ENCODE data around the gene LRMDA.

The LRMDA gene

DNA sequence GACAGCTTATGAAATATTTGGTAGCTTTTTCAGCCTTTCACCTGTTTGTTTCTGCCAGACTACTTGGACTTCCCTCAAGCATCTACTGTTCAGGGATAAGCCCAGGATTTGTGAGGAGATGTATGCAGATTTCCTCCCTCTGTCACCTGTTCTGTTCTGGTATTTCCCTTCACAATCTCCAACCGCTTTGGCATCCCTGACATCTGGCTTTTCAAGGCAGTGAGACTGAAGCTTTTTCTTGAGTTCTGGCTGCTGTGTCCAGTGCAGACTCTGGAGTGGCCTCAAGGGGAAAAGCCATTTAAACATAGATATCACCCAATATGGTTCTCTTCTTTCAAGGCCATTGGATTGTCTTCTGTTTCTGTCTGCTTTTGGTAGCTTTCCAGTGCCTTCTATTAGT is 369.7 kb downstream of the LRMDA start:
- DNase-seq = no peak

DNA sequence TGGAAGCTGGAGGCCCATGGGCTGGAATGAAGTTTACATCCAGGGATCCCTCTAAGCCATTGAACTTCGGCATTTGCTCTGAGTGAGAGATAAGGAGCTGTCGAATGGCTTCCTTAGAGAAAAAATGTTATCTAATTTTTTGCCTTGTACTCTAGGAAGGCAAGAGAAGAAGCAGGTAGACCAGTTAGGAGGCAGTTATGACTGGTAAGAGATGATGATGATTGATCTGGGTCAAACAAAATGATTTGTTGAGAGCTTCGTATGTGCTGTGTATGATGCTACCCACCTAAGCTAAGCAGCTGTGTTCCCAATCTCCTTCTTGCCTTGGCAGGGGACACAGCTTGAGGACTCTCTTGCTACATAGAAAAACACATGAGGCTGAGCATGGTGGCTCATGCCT is 370.2 kb downstream of the LRMDA start:
- no peak for DNase-seq

DNA sequence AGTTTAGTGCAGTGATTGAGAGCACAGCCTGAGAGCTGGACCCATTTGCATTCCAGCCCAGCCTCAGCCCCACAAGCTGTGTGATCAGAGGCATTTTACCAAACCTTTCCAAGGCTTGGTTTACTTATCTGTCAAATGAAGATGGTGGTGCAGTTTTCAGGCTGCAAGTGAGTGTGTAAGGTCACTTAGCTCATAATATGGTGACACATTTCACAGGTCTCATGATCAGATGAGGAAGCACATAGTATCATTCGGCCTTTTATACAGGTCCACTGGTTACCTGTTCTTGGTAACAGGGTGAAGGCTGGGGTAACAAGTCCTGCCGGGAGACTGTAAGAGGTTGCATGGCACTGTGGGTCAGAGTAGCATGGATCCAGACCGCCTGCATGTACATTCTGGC is 371.7 kb downstream of the LRMDA start:
- DNase-seq = no peak

- no peak for DNase-seq
These were observed 372.6 kb downstream of the LRMDA start for GRCh38 chr10:75803816-75804552.

GRCh38 chr10:75806186-75806585 is 374.8 kb downstream of the LRMDA start:
- DNase-seq = no peak

GRCh38 chr10:75807456-75807855 is 376.0 kb downstream of the LRMDA start:
- DNase-seq = no peak

- no peak for DNase-seq
These were observed 377.6 kb downstream of the LRMDA start for GRCh38 chr10:75809003-75809402.

- no peak for DNase-seq
These were observed 382.6 kb downstream of the LRMDA start for GRCh38 chr10:75814014-75814413.

DNA sequence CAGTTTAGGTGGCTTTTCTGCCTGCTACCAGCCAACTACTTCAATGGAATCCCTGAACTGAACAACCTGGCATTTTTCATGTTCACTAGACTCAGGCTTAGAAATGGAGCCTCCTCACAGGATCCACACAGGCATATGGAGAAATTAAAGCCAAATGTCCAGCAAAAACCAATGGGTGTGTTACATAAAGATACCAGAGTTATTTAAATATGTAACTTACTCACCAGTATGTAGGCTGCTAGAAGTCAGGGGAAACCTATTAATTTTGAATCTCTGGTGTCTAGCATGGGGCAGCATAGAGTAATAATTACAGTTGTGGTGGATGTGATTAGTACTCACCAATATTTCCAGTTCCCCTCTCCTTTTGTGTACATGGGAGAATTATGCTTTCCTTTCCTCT is 383.6 kb downstream of the LRMDA start:
- no peak for DNase-seq

DNA sequence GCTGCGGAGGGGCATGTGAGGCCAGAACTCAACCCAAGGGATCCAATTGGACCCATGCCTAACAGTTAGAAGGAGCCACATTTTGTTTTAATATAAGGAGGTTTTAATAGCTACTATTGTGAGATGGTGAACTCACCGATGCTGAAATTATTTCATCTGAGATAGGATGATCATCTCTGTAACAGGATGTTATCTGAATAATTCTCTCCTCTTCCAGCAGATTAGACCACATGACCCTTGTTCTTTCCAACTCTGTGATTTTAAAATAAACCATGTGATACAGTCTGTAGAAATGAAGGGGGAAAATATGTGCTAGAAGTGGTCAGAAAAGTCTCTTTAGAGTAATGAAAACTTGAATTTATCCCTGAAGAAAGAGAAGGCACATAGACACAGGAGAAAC is 385.8 kb downstream of the LRMDA start:
- DNase-seq = no peak

- no peak for DNase-seq
These were observed 387.1 kb downstream of the LRMDA start for GRCh38 chr10:75818552-75818951.

- no peak for DNase-seq
These were observed 393.8 kb downstream of the LRMDA start for GRCh38 chr10:75825235-75825634.

DNA sequence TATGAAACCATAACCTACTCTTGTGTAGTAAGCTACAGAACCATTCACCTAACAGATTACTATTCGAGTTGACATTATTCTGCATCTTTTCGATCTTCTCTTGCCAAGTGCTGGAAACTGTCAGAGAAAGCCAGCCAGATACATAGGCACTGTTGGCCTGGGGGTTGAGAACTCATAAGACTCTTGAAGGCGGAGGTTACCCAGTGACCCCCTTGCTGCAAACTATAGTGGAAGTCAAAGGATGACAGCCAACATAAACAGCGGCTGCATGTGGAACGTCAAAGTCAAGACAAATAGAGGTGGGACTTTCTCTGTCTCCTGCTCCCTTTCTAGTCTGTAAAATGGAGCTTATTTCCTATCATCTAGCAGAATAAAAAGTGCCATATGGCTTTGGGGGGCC is 394.2 kb downstream of the LRMDA start:
- no peak for DNase-seq

DNA sequence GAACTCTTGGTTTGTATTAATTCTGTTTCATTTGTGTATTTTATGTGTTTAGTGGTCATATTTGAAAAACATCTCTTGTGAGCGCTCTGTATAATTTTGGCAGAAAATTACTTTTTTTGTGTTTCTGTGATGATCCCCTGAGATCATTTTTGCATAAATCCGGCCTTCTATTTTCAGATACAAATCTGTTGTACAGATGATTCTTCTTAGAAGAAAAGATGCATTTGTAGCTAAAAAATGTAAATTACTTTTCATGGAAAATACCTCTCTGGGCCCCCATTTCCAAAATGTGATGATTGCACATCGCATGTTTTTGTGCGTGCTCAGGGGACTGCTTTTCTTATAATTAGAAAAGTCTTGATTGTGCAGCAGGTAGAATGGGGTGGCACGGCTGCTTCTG is 395.4 kb downstream of the LRMDA start:
- DNase-seq = no peak

- no peak for DNase-seq
These were observed 396.2 kb downstream of the LRMDA start for GRCh38 chr10:75827587-75828021.

- DNase-seq = no peak
These were observed 397.0 kb downstream of the LRMDA start for GRCh38 chr10:75828413-75828812.

DNA sequence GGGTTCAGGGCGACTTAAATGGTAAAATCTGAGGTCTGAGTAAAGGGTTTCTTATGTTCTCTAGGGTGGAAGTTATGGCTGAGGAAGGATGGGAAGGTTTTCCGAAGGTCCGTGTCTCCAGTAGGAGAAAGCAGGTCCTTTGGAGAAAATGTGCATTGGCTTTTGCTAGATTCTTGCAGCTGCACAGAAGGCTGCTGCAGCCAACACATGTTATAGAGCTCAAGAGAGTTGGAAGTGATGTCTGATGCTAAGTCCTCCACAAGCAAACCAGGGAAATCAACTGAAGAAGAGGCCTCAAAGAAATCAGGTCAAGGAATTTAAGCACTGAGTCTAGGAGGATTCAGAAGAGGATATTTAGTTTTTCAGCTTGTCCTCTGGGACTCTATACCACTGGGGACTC is 404.6 kb downstream of the LRMDA start:
- no peak for DNase-seq

DNA sequence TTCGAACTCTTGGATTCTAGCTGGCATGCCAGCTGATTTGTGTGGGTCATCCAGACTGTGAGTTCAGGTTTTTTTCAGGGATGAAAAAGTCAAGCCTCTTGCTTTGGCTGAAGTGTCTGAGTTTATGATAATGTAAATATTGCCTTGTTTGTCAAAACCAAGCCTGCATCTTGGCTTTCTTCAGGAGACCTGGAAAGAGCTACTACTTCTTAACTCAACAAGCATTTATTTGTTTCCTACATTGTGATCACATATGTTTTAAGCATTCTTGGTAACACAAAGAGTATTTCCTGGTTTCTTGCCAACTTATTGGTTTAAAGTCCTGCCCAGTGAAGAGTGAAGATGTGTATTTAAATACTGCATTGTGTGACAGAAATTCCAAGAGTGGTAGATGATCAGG is 407.1 kb downstream of the LRMDA start:
- no peak for DNase-seq

GRCh38 chr10:75839020-75839419 is 407.6 kb downstream of the LRMDA start:
- no peak for DNase-seq

DNA sequence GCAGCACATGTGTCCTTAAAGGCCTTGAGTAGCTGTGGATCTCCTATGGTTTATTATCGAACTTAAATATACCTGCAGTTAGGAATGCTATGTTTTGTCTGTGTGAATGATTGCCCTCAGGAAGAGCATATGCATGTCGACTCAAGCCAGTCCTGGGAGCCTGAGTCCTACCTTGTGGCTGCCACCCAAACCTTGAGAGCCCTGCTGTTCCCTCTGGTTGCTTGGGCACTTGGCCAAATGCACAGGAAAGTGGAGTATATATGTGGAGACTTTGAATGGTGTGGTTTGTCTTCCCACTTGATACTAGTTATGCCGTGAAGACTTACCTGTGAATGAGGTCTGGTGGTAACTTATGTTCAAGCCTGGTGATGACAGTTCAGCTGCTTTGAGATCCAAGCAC is 409.8 kb downstream of the LRMDA start:
- DNase-seq = no peak

GRCh38 chr10:75845176-75845947 is 413.9 kb downstream of the LRMDA start:
- DNase-seq = no peak

GRCh38 chr10:75847477-75847876 is 416.1 kb downstream of the LRMDA start:
- no peak for DNase-seq

GRCh38 chr10:75851580-75852345 is 420.3 kb downstream of the LRMDA start:
- no peak for DNase-seq
